Right ventricle myocardium inferior (tissue), 1 donor: Measurements from ENCODE around the gene RHBDL3. TPM values are rescaled to one million over a fixed set of nuclear protein-coding genes. Genes with fewer than 3 reads are reported as not detected.

ENCODE experiments used
- ATAC-seq: fragments of 200-7000 bp; cut with Tn5 transposase; one replicate; pipeline ENCODE4 v1.9.1; 2020; ENCODE audit warnings: mild to moderate bottlenecking, moderate library complexity
- DNase-seq: peaks from one replicate; pipeline ENCODE4 v3.0.0; 2021; ENCODE audit errors: missing footprints
- intact Hi-C: fragments of 100-400 bp; cut with DNase I; formaldehyde crosslinking; loops from one replicate; pipeline ENCODE4 v1.11.0; 2022
- total RNA-seq: library from RNA; stranded (reverse); fragmentation: NEBNext Ultra II Directional; extraction: Animal tissue kit (Norgen Biotek cat#: 25700); gene quantifications from one replicate; pipeline ENCODE4 v1.2.1, GENCODE V29; 2021
- donor health status: DM: no; HTN: yes; CAD: no; lungs with severe emphysema.

RHBDL3 gene
- total RNA-seq, 1 donor from 2014 or later: 3.4 TPM

- DNase-seq: no peak
- intact Hi-C loops: no loop called here
- ATAC-seq: no peak
Observed at GRCh38 chr17:32264140-32264799, 1.4 kb upstream of the RHBDL3 start.

- intact Hi-C loops: no loop called here
- ATAC-seq: no peak
- DNase-seq: no peak
Observed at GRCh38 chr17:32264823-32265191, 825 bp upstream of the RHBDL3 start.

DNA sequence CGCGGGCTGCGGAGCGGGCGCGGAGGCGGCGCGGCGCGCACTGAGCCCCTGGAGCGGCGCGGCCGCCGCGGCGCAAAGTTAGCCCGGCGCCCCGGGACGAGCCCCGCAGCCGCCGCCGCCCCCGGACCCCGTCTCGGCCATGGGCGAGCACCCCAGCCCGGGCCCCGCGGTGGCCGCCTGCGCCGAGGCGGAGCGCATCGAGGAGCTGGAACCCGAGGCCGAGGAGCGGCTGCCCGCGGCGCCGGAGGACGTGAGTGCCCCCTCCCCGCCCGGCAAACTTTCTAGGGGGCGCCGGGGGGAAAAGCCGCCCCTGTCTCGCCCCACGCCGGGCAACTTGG lies 388 bp downstream of the RHBDL3 start:
- intact Hi-C loops: no loop called here
- ATAC-seq (no peak), DNase-seq (no peak)

DNA sequence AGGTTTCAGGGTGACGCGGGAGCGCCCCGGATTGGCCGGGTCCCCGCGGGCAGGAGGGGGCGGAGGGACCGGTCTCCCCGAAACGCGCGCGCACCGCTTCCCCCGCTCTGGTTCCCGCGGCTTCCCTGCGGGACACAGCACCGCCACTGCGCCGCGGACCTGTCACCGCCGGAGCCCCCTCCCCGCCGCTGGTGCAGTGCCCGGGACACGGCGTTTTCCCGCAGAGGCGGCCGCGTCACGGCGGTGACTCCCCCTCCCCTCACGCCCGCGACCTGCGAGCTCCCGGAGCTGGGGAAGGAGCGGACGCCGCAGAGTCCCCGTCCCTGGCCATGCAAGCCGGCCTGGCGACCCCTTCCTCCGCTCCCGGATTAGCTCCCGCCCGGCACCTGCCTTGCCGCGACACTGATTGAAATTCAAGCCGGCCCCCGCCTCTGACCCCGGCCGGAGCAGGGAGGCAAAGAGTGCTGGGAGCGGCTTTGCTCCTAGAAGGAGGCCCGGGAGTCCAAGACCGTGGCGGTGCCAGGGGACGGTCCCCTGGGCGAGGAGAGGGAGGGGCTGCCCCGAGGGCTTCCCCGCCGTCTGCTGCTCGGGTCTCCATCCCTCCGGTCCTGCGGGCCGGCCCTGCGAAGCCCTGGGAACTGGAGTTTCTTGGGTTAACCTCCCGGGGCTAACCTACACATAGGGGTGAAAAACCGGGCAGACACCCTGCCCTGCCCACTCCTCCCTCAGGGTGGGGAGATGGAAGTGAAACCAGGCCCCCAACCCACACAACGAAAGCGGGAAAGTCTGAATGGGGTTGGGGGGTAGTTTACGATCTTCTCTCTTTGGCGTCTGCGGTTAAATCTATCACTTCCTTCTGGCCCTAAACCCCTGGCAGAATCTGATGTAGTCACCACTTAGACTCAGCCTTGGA lies 1.0 kb downstream of the RHBDL3 start:
- DNase-seq (peak; percentile 76), ATAC-seq (no peak)
- intact Hi-C loops: no loop called here

GRCh38 chr17:32267690-32268205 lies 2.1 kb downstream of the RHBDL3 start:
- ATAC-seq: no peak
- no peak for DNase-seq
- intact Hi-C loops: no loop called here

DNA sequence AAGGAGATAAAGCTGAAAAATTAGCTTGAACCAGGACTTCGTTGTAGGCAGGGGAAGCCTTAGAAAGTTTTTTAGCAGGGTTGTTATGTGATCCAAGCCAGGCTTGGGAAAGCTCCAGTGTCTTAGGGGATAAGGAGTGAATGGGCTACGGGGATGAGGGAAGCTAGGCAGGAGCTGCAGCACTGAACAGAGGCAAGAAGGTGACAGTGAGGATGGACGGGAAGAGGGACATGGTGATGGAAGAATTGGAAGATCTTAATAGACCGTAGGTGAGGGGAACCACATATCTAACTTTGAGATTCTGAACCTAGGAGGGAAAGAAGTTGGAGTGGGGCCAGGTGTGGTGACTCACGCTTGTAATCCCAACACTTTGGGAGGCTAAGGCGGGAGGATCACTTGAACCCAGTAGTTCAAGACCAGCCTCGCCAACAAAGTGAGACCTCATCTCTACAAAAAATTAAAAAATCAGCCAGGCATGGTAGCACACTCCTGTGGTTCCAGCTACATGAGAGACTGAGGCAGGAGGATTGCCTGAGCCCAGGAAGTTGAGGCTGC lies 3.2 kb downstream of the RHBDL3 start:
- DNase-seq (no peak), ATAC-seq (no peak)
- intact Hi-C loops: no loop called here

DNA sequence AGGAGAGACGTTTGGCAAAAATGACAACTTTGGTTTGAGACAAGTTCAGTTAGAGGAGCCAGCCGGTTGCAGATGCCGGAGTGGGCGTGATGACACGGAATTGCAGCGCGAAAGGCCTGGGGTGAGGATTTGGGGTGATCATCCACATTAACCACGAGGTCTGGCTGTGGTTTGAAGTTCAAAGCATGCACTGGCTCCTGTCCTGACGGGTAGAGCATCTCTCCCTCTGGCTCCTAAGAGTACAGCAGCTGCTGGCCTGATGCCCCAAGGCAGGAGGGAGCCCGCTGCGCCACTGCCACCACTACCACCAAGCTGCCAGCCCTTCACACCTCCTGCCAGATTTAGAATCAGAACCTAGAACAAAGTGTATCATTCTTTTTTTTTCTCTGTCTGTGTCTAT lies 3.7 kb downstream of the RHBDL3 start:
- peak; percentile 74 for ATAC-seq
- intact Hi-C loops: no loop called here
- peak; percentile 77 for DNase-seq

GRCh38 chr17:32271844-32272243 lies 6.2 kb downstream of the RHBDL3 start:
- DNase-seq: no peak
- intact Hi-C loops: no loop called here
- ATAC-seq: no peak

DNA sequence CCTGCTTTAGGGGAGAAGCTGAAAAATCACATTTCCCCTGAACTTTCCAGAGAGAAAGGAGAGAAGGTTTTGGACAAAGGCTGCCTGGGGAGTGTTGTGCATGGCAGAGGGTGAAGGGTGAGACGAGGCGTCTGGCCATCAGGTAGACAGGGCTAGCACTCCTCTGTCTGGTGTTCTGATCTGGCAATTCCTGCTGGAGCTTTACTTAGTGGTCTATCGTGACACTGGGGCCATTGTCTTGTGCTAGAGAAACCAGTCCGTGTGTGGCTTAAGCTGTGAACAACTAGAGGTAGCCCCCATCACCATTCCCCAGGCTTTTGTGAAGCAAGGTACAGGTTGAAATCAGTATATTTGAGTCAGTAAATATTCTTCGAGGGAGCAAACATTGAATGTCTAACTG lies 8.5 kb downstream of the RHBDL3 start:
- intact Hi-C loops: no loop called here
- ATAC-seq (no peak), DNase-seq (no peak)

- intact Hi-C loops: no loop called here
- DNase-seq (no peak), ATAC-seq (no peak)
Observed at GRCh38 chr17:32274643-32275042, 9.0 kb downstream of the RHBDL3 start.

DNA sequence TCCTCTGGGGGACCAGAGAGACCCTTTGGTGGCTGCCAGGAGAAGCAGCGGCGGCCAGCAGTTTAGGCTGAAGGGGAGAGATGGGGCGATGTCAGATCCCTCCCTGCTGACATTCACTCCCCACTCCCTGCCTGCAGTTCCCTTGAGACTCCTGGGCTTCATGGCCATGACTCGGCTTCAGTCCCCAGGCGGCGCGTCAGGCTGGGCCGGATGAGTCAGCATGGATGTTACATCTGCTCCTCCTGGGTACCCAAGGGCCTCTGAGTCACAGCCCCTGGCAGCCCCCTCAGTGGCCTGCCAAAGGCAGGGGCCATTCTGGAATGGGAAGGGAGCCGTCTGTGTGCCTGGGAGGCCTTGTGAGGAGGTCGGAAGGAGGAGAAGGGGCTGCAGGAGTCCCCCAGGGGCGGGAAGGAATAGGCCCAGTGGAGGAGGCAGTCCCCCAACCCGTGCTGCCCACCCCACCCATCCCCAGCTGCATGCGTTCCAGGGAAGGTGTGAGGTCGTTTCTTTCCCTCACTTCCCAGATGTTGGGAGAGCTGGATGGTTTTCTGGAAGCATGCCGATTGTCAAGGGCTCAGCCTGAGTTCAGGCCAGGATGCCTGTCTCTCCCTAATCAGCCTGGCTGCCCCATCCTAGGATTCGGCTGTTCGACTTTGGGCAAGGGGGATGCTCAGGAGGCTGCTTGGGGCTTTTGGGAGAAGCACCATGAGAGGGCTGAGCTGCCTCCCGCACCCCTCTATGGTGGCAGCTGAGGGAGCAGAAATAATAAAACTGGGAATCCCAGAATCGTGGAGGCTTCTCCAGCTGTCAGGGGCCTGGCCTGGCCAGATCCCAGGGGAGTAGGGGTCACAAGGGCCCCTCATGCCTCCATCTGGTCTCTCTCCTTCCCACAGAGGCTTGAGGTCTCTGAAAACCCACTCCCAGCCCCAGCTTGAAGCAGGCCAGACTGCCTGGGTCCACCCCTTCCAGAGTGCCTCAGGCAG lies 9.7 kb downstream of the RHBDL3 start:
- DNase-seq: no peak
- no peak for ATAC-seq
- intact Hi-C loops: no loop called here

- DNase-seq (no peak), ATAC-seq (no peak)
- intact Hi-C loops: no loop called here
Observed at GRCh38 chr17:32276171-32276601, 10.6 kb downstream of the RHBDL3 start.

DNA sequence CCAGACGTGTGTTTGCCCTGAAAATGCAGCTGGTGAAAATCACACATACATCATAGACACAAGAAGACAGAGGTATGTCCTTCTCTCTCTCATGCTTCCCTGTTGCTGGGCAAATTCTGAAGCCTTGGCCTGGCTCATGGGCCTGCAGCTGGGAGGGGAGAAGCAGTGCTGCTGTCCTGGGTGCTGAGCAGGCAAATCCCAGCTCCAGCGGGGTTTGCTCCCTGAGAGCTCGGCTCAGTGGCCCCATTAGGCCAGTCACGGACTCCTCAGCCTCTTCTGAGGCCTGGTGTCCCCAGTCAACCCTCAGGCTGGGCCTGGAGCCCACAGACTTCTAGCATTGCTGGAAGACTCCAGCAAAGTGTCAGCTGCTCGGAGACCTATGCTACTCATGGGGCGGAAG lies 11.7 kb downstream of the RHBDL3 start:
- DNase-seq (no peak), ATAC-seq (no peak)
- intact Hi-C loops: no loop called here

- intact Hi-C loops: no loop called here
- DNase-seq (no peak), ATAC-seq (no peak)
Observed at GRCh38 chr17:32278815-32279214, 13.2 kb downstream of the RHBDL3 start.

DNA sequence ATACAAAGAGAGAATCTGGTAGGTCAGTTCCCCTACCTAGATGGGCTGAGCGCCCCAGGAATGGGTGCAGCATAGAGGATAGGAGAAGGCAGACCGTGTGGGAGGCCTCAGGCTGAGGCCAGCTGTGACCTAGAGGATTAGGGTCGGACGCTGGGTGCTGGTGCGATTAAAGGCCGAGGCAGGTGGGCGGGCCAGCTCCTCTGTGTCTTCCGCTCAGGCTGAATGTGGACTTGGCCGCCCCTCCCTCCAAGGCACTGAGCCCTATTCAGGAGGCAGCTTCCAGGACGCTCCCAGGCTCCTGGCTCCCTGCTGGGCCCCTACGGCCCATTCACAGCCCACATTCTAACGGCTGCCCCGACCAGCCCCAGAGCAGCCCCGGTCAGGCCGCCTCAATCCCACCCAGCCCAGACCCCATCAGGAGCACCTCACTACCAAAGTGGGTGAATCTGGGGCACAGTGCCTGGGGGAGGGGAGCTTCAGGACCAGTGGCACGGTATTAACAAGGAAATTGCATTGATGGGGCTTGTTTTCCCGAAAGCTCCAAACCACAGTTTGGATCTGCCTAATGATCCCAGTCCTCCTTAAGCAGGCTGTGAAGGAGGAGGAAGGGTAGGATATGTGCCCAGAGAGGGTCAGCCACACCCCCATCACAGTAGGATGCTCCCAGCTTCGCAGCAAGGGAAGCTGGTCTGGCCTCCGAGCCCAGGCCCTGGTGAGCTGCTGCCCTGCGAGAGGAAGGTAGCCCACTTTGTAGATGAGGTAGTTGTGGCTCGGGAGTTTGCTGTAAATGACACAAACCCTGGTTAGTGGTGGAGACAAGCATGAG lies 14.5 kb downstream of the RHBDL3 start:
- no peak for DNase-seq
- ATAC-seq: no peak
- intact Hi-C loops: no loop called here

DNA sequence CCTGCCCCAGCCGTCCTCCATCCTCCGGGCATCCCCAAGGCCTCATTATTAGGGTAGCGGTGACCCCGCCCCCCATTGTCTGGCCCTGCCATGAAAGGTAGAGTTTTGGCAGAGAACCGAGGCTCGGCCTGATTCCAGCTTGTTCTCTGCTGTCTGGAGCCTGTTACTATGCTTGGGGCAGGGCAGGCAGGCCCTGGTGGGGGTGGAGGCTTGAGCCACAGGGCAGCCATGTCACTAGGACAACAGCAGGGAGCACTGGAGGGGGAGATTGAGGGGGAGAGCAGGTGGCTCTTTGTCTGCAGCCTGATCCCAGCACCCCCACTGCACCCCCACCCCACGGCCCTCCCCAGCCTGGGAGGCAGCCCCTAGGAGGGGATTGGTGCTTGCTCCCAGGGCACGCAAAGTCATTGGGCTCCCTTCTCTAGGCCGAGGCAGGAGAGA lies 15.4 kb downstream of the RHBDL3 start:
- ATAC-seq: no peak
- intact Hi-C loops: no loop called here

DNA sequence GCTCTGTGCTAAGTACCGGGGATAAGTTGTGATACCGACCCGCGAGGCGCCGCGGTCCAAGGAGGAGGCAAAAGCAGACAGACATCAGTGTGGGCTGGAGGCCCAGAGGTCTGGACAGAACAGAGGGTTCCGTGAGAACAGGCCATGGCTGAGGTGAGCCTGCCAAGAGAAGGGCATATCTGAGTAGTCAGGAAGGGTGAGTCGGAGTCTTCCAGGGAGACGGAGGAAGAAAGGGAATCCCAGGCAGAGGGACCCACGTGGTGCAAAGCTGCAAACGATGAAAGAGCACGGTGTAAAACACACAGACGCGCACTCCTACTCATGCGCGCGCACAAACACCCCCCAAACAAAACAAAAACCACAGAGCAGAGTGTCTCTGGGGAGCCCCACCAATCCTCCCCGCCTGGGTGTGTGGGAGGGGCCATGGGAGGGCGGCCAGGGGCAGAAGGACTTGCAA lies 18.1 kb downstream of the RHBDL3 start:
- intact Hi-C loops: no loop called here
- ATAC-seq (no peak), DNase-seq (no peak)

More for the DNA sequence above, 15.4 kb downstream of the RHBDL3 start:
- no peak for DNase-seq

DNA sequence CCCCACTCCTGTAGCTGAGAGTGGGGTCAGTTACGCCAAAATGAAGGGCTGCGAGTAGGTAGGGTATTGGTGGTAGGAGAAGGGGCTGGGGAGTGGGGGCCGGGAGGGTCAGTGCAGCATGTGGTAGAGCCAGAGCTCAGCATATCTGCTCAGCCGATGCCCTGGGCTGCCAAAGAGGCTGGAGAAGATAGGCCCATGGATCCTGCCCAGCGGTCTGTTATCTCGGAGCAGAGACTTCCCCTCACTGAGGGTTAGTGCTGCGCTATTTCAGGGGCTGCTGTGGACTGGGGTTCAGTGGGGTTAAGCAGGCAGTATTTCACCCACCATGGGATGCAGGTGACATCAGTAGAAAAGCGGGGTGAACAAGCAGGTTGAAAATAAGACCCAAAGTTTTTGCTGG lies 19.7 kb downstream of the RHBDL3 start:
- intact Hi-C loops: no loop called here
- DNase-seq (no peak), ATAC-seq (no peak)
